Upper lobe of right lung (tissue), 1 donor: ENCODE data around the gene FUS. TPM values are rescaled to one million over a fixed set of nuclear protein-coding genes. Genes with fewer than 3 reads are reported as not detected.
"Not testable (repeated sequence)": the region's sequence is repeated elsewhere in the genome, so short reads cannot be mapped to it uniquely, and the experiment has no call there.

ENCODE experiments used
- ATAC-seq: fragments of 200-7000 bp; cut with Tn5 transposase; one replicate; pipeline ENCODE4 v1.9.1; 2020; ENCODE audit warnings: mild to moderate bottlenecking, moderate library complexity
- DNase-seq: peaks from one replicate; pipeline ENCODE4 v3.0.0-alpha.2; 2020
- H3K27ac ChIP-seq: fragments of 200-600 bp; one replicate; pipeline ENCODE4 v1.8.0; 2022
- H3K27me3 ChIP-seq: fragments of 200-600 bp; one replicate; pipeline ENCODE4 v1.8.0; 2022; ENCODE audit warnings: mild to moderate bottlenecking
- H3K36me3 ChIP-seq: fragments of 200-600 bp; one replicate; pipeline ENCODE4 v1.8.0; 2022
- H3K4me1 ChIP-seq: fragments of 200-600 bp; one replicate; pipeline ENCODE4 v1.8.0; 2022
- H3K4me3 ChIP-seq: fragments of 200-600 bp; one replicate; pipeline ENCODE4 v1.8.0; 2022; ENCODE audit warnings: mild to moderate bottlenecking
- H3K9me3 ChIP-seq: fragments of 200-600 bp; one replicate; pipeline ENCODE4 v1.8.0; 2022
- CTCF ChIP-seq: fragments of 200-600 bp; IDR thresholded peaks from one replicate; pipeline ENCODE4 v1.8.0; 2022; ENCODE audit warnings: antibody characterized with exemption
- intact Hi-C: fragments of 100-400 bp; cut with DNase I; formaldehyde crosslinking; loops from one replicate; pipeline ENCODE4 v1.11.0; 2022
- total RNA-seq: library from RNA; stranded (reverse); fragmentation: NEBNext Ultra II Directional; extraction: Animal tissue kit (Norgen Biotek cat#: 25700); gene quantifications from one replicate; pipeline ENCODE4 v1.2.1, GENCODE V29; 2021
- donor health status: DM: no; HTN: yes; CAD: no; lungs with severe emphysema.

The FUS gene
- total RNA-seq, 1 donor from 2014 or later: 175 TPM

GRCh38 chr16:31196324-31197088 lies 16.6 kb downstream of the FUS start:
- no peak overlapping the region for H3K27ac ChIP-seq
- H3K27me3 ChIP-seq: no peaks in the 10 kb centered on the region
- intact Hi-C loops: no loop called here
- H3K9me3 ChIP-seq: no peaks in the 10 kb centered on the region
- ATAC-seq (no peak), DNase-seq (no peak)
- no peak overlapping the region for H3K4me3 ChIP-seq
- TF ChIP-seq CTCF: no peak
- peaks cover 61% of the 10 kb centered on the region for H3K36me3 ChIP-seq
- peaks cover 7% of the 10 kb centered on the region for H3K4me1 ChIP-seq

GRCh38 chr16:31198207-31198882 lies 18.4 kb downstream of the FUS start:
- H3K27ac ChIP-seq: no peak overlapping the region
- no peak for ATAC-seq
- peaks cover 43% of the 10 kb centered on the region for H3K36me3 ChIP-seq
- H3K27me3 ChIP-seq: no peaks in the 10 kb centered on the region
- intact Hi-C loops: no loop called here
- no peak for TF ChIP-seq CTCF
- no peak overlapping the region for H3K4me3 ChIP-seq
- peaks cover 11% of the 10 kb centered on the region for H3K4me1 ChIP-seq
- DNase-seq: no peak
- no peaks in the 10 kb centered on the region for H3K9me3 ChIP-seq

- H3K4me3 ChIP-seq: no peak overlapping the region
- intact Hi-C loops: loop anchor here (10.0 kb wide), 1 partner anchor 55 kb away; the partner anchor contains the start of gene ITGAM
- ATAC-seq (no peak), DNase-seq (no peak)
- no peaks in the 10 kb centered on the region for H3K9me3 ChIP-seq
- peaks cover 32% of the 10 kb centered on the region for H3K36me3 ChIP-seq
- no peak overlapping the region for H3K27ac ChIP-seq
- H3K4me1 ChIP-seq: peaks cover 11% of the 10 kb centered on the region
- no peaks in the 10 kb centered on the region for H3K27me3 ChIP-seq
- no peak for TF ChIP-seq CTCF
Measured at GRCh38 chr16:31199430-31200041, 19.6 kb downstream of the FUS start.

- Histone ChIP-seq H3K4me1 (peaks cover 11% of the 10 kb centered on the region), H3K36me3 (peaks cover 26% of the 10 kb centered on the region)
- H3K4me3 ChIP-seq, H3K27me3 ChIP-seq, DNase-seq, H3K27ac ChIP-seq, ATAC-seq, H3K9me3 ChIP-seq: not testable (repeated sequence)
- intact Hi-C loops: loop anchor here (10.0 kb wide), 1 partner anchor 55 kb away; the partner anchor contains the start of gene ITGAM
Measured at GRCh38 chr16:31200111-31200510, 20.2 kb downstream of the FUS start.

- H3K4me3 ChIP-seq: peak overlapping the region; percentile 88
- no peak overlapping the region for H3K27ac ChIP-seq
- intact Hi-C loops: loop anchor here (10.0 kb wide), 1 partner anchor 54 kb away; the partner anchor contains the start of gene ITGAM
- no peaks in the 10 kb centered on the region for H3K27me3 ChIP-seq
- peak; percentile 7 for TF ChIP-seq CTCF
- no peaks in the 10 kb centered on the region for H3K9me3 ChIP-seq
- DNase-seq: no peak
- peaks cover 18% of the 10 kb centered on the region for H3K36me3 ChIP-seq
- H3K4me1 ChIP-seq: peaks cover 11% of the 10 kb centered on the region
- peak; percentile 16 for ATAC-seq
Measured at GRCh38 chr16:31200821-31201568, 21.1 kb downstream of the FUS start.
